Colonic mucosa (tissue), 4 donors: ENCODE results near the gene MIS18BP1. TPM values are rescaled to one million over a fixed set of nuclear protein-coding genes. Genes with fewer than 3 reads are reported as not detected.

Source experiments
- DNase-seq: peaks from one replicate; pipeline ENCODE4 v3.0.0-alpha.2; 2020
- H3K27ac ChIP-seq: fragments of 200-600 bp; one replicate; pipeline ENCODE4 v1.8.0; 2021
- H3K27me3 ChIP-seq: fragments of 200-600 bp; one replicate; pipeline ENCODE4 v1.8.0; 2021
- H3K36me3 ChIP-seq: fragments of 200-600 bp; one replicate; pipeline ENCODE4 v1.8.0; 2021
- H3K4me1 ChIP-seq: fragments of 200-600 bp; one replicate; pipeline ENCODE4 v1.8.0; 2021; ENCODE audit warnings: mild to moderate bottlenecking
- H3K4me3 ChIP-seq: fragments of 200-600 bp; one replicate; pipeline ENCODE4 v1.8.0; 2021
- H3K9ac ChIP-seq, 2 donors: one replicate each; pipeline ENCODE4 v1.7.0; 2013; ENCODE audit warnings: control low read depth in 2 of 2, low read depth in 2 of 2, low read length in 2 of 2
- H3K9me3 ChIP-seq: fragments of 200-600 bp; one replicate; pipeline ENCODE4 v1.8.0; 2021
- CTCF ChIP-seq: fragments of 200-600 bp; IDR thresholded peaks from one replicate; pipeline ENCODE4 v1.8.0; 2022; ENCODE audit warnings: antibody characterized with exemption, mild to moderate bottlenecking
- intact Hi-C: fragments of 100-400 bp; cut with DNase I; formaldehyde crosslinking; loops from one replicate; pipeline ENCODE4 v1.14.1; 2022
- total RNA-seq, 2 donors: library from RNA; stranded (reverse); fragmentation: NEBNext Ultra II Directional in 1 of 2; extraction: Animal tissue kit (Norgen Biotek cat#: 25700) in 1 of 2; gene quantifications; one replicate each; pipeline ENCODE4 v1.2.1, GENCODE V29; 2021
- donor health status: healthy.
- donor health status: DM: no; HTN: no; CAD: no.
- donor health status: DM: no; HTN: no; CAD: no.

MIS18BP1 gene
- total RNA-seq, 2 donors from 2014 or later: 18.8 to 30.0 TPM

- Histone ChIP-seq H3K9me3 (no peaks in the 10 kb centered on the region), H3K4me1 (no peaks in the 10 kb centered on the region), H3K27ac (no peak overlapping the region), H3K4me3 (no peak overlapping the region), H3K36me3 (no peaks in the 10 kb centered on the region), H3K27me3 (no peaks in the 10 kb centered on the region), H3K9ac (no peak overlapping the region)
- TF ChIP-seq CTCF: no peak
- no peak for DNase-seq
- intact Hi-C loops: no loop called here
These were observed 40.8 kb downstream of the MIS18BP1 start for GRCh38 chr14:45212231-45212630.

GRCh38 chr14:45211295-45211694 lies 41.7 kb downstream of the MIS18BP1 start:
- intact Hi-C loops: no loop called here
- Histone ChIP-seq H3K9ac (no peak overlapping the region), H3K4me1 (no peaks in the 10 kb centered on the region), H3K9me3 (no peaks in the 10 kb centered on the region), H3K36me3 (no peaks in the 10 kb centered on the region), H3K27me3 (no peaks in the 10 kb centered on the region), H3K27ac (no peak overlapping the region), H3K4me3 (no peak overlapping the region)
- no peak for DNase-seq
- no peak for TF ChIP-seq CTCF

- DNase-seq: no peak
- H3K27ac ChIP-seq: no peak overlapping the region
- H3K4me1 ChIP-seq: no peaks in the 10 kb centered on the region
- no peaks in the 10 kb centered on the region for H3K36me3 ChIP-seq
- no peak overlapping the region for H3K4me3 ChIP-seq
- H3K9ac ChIP-seq: no peak overlapping the region
- TF ChIP-seq CTCF: no peak
- no peaks in the 10 kb centered on the region for H3K27me3 ChIP-seq
- no peaks in the 10 kb centered on the region for H3K9me3 ChIP-seq
- intact Hi-C loops: no loop called here
These were observed 42.8 kb downstream of the MIS18BP1 start for GRCh38 chr14:45210159-45210558.

- intact Hi-C loops: no loop called here
- Histone ChIP-seq H3K4me3 (no peak overlapping the region), H3K36me3 (no peaks in the 10 kb centered on the region), H3K9me3 (no peaks in the 10 kb centered on the region), H3K4me1 (no peaks in the 10 kb centered on the region), H3K27me3 (no peaks in the 10 kb centered on the region), H3K9ac (no peak overlapping the region), H3K27ac (no peak overlapping the region)
- TF ChIP-seq CTCF: no peak
- no peak for DNase-seq
These were observed 48.8 kb downstream of the MIS18BP1 start for GRCh38 chr14:45204241-45204640.

- H3K4me1 ChIP-seq: no peaks in the 10 kb centered on the region
- no peaks in the 10 kb centered on the region for H3K36me3 ChIP-seq
- H3K9me3 ChIP-seq: no peaks in the 10 kb centered on the region
- H3K27me3 ChIP-seq: no peaks in the 10 kb centered on the region
- H3K9ac ChIP-seq: no peak overlapping the region
- no peak overlapping the region for H3K27ac ChIP-seq
- no peak for DNase-seq
- H3K4me3 ChIP-seq: no peak overlapping the region
- peak; percentile 13 for TF ChIP-seq CTCF
- intact Hi-C loops: no loop called here
These were observed 51.1 kb downstream of the MIS18BP1 start for GRCh38 chr14:45201905-45202304.

- intact Hi-C loops: no loop called here
- H3K27ac ChIP-seq: no peak overlapping the region
These were observed 53.8 kb downstream of the MIS18BP1 start for GRCh38 chr14:45199230-45199629.

More at GRCh38 chr14:45199230-45199629, 53.8 kb downstream of the MIS18BP1 start:
- Histone ChIP-seq H3K4me1 (no peaks in the 10 kb centered on the region), H3K27me3 (no peaks in the 10 kb centered on the region), H3K4me3 (no peak overlapping the region), H3K36me3 (no peaks in the 10 kb centered on the region), H3K9me3 (no peaks in the 10 kb centered on the region), H3K9ac (no peak overlapping the region)
- no peak for DNase-seq
- TF ChIP-seq CTCF: no peak
